Measurements from ENCODE around the gene CASP9.
"Not testable (repeated sequence)": the region's sequence is repeated elsewhere in the genome, so short reads cannot be mapped to it uniquely, and the experiment has no call there.

The CASP9 gene

DNA sequence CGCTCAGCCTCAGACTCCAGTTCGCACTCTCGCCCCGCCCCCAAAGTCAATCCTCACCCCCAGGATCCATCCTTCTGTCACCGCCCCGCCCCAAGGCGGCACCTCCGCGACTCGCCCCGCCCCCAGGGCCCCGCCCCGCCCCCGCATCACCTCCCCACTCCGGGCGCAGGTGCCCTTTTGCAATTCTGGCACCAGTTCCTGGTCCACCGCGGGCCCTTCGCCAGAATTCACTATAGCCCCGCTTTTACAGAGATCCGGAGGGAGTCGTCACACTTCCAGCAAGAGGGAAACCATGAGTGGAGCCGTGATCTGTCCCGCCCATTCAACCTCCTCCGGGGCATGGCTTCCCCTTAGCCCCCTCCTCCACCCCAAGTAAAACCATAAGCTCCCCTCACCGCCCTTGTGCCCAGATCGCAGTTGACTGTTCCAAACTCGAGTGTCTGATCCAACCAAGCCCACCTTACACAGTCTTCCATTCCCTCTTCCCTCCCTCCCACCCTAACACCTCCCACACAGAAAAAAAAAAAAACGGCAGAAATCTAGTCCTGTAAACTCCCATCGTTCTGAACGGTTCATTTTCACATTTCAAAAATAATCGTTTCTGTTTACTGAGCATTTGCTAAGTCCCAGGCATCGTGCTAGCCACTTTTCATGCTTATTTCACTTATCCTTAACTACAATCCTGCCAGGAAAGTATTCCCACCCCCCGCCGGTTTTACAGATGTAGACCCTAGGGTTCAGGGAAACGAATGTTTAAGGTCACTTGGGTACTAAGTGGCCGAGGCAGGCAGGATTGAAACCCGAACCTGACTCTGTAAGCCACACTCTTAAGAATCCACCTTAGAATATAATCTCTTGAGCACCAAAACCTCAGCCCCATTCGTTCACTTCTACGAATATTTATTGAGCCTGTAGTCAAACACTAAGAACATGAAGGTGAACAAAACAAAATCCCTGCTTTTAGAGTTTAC, 1.3 kb upstream of the CASP9 start:
- DNase-seq (ENCODE audit: low spot score), result peak; percentile 10

DNA sequence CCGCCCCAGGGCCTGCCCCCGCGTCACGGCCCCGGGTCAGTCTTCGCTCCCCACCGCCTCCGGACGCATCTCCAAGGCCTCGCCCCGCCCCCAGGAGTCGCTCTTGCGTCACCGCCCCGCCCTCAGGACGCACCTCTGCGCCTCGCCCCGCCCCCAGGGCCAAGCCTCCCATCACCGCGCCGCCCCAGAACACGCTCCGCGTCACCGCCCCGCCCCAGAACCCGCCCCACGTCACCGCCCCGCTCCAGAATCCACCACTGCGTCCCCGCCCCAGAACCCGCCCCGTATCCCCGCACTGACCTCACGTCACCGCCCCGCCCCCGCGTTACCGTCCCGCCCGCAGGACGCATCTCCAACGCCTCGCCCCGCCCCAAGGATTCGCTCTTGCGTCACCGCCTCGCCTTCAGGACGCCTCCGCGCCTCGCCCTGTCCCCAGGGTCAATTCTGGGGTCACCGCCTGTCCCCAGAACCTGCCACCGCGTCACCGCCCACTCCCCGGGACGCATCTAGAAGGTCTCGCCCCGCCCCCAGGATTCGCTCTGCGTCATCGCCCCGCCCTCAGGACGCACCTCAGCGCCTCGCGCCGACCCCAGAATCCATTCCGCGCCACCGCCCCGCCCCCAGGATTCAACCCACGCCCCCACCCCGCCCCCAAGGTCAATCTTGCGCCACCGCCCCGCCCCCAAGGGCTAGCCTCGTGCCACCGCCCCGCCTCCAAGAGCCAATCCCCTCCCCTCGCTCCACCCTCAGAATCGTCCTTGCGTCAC, 451 bp upstream of the CASP9 start:
- peak; percentile 98 for DNase-seq (ENCODE audit: low spot score)

DNA sequence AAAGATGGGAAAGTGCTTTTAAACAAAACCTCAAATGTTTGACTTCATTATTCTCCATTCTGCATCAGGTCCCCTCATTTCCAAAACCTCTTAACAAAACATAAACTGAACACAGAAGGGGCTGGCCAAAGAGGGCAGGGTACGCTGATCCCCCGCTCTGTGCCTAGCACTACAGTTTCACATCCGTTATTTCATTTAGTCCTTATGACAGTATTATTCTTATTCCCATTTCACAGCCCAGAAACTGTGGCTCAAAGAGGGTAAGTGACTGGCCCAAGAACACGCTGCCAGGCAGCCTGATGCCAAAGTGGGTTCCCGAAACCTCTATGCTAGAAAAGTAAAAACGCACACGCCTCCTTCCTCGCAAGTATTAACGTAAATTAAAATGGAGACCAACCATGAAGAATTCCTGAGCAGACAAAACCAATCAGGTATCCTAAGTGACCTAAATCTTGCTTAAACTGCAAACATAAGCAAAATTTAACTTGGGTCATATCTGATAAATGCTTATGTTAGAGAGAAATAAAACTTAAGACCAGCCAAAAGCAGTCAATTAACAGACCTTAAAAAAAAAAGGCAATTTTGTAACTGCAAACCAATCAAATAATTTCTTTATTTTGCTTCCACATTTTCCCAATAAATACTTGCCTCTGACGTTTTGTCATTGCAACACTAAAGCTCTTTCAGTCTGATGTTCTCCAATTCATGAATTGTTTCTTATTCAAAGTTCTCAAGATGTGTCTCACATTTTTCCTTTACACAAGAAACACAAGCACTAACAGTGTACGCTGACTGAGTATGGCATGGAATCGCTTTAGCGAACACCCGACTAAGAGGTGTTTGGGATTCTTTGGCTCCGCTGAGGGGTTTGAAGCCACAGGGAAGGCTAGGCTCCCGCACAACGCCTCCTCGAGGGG, 653 bp downstream of the CASP9 start:
- DNase-seq (ENCODE audit: low spot score), result no peak

DNA sequence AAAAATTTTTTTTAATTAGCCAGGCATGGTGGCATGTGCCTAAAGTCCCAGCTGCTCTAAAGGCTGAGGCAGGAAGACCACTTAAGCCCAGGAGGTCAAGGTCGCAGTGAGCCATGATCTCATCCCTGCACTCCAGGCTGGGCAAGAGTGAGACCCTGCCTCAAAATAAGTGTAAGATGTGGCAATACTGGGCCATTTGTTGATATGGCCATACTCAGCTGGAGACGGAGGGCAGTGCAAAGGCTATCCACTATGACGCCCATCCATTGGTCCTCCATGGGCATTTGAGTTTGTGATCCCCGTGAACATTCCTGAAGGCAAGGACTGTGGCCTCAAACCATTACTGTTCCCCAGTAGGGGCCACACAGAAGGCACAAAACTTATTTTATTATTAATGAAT, 1.5 kb downstream of the CASP9 start:
- no peak for DNase-seq (ENCODE audit: low spot score)

DNA sequence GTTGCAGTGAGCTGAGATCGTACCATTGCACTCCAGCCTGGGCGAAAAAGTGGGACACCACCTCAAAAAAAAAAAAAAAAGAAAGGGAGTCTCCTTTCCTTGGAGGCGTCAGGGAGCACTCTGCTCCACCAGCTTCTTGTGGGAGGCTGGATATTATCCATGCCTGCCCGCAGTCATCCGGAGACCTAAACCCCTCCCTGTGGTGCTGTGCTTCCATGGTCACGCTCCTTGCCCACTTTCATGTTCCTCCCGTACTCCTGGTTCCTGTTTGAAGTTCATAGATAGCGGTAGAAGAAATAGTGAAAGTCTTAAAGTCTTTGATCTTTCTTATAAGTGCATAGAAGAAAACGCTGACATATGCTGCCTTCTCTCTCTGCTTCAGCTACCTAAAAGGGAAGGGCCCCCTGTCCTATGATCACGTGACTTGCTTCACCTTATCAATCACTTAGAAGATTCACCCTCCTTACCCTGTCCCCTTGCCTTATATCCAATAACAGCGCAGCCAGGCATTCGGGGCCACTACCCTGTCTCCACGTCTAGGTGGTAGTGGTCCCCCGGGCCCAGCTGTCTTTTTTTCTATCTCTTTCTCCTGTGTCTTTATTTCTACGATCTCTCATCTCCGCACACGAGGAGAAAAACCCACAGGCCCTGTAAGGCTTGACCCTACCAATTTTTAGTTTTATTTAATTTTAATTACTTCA, 2.7 kb downstream of the CASP9 start:
- DNase-seq (ENCODE audit: low spot score), result peak; percentile 22

DNA sequence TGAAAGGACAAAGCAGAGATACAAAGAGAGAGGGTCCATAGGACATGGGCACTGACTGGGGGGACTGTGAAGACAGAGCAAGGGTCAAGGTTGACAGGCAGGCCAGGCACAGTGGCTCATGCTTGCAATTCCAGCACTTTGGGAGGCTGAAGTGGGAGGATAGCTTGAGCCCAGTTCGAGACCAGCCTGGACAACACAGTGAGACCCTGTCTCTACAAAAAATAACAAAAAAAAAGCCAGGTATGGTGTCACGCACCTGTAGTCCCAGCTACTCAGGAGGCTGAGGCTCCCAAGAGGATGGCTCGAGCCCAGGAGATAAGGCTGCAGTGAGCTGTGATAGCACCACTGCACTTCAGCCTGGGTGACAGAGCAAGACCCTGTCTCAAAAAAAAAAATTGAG, 4.4 kb downstream of the CASP9 start:
- DNase-seq (ENCODE audit: low spot score), result no peak

DNA sequence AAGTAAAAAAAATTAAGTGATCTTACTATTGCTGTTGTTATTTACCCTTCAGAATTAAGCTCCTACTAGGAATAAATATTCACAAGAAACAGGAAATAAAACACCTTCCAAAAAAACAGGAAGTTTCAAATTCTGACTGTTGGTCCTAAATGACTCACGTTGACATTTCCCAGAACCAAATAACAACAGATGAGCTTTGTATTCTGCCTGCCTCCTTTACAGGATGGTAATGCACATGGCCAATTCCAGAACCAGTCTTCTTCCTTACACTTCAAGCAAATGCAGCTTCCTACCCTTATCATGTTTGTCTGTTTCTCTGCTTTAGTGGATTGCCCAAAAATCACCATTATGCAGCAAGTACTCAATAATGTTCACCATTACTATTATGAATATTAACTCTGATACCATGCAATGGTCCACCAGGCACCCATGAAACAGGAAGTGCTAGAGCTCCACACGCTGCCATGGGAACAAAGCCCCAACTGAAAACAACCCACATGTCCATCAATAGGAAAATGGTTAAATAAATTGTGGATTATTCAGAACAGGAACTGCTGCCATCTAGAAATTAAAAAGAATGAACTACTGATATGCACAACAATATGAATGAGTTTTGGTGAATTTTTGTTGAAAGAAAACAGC, 8.9 kb downstream of the CASP9 start:
- no peak for DNase-seq (ENCODE audit: low spot score)

GRCh38 chr1:15514557-15514956, 9.5 kb downstream of the CASP9 start:
- not testable (repeated sequence) for DNase-seq (ENCODE audit: low spot score)

DNA sequence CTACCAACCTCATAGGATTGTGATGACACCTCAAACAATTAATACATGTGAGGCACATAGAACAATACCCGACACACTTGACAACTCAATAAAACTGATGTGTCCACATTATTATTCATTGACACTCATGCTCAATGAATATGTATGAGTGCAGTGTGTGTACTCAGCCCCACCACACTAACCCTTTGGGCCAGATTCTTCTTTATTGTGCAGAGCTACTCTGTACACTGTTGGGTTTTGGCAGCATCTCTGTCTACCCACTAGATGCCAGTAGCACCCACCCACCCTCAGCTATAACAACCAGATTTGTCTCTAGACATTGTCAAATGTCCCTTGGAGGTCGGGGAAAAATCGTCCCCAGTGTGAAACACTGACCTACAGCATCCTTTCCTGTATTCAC, 10.1 kb downstream of the CASP9 start:
- DNase-seq (ENCODE audit: low spot score), result no peak

GRCh38 chr1:15513192-15513591, 10.8 kb downstream of the CASP9 start:
- DNase-seq (ENCODE audit: low spot score), result no peak

- peak; percentile 10 for DNase-seq (ENCODE audit: low spot score)
Observed at GRCh38 chr1:15510611-15511405, 13.2 kb downstream of the CASP9 start.

DNA sequence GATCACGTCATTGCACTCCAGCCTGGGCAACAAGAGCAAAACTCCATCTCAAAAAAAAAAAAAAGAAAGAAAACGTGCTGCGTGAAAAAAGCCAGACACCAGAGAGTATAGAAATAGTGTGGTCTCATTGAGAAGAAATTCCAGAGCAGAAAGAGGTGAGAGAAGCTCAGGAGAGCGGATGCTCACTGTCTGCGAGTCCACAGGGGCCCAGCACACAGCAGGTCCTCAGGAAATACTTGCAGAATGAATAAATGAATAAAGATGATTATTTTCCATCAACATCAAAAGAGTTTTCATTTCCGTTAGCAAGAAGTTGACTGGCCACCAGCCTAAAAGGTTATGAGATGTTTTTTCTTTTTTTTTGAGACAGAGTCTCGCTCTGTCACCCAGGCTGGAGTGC, 14.4 kb downstream of the CASP9 start:
- no peak for DNase-seq (ENCODE audit: low spot score)

GRCh38 chr1:15508700-15509487, 15.1 kb downstream of the CASP9 start:
- no peak for DNase-seq (ENCODE audit: low spot score)

GRCh38 chr1:15507278-15507677, 16.7 kb downstream of the CASP9 start:
- no peak for DNase-seq (ENCODE audit: low spot score)

DNA sequence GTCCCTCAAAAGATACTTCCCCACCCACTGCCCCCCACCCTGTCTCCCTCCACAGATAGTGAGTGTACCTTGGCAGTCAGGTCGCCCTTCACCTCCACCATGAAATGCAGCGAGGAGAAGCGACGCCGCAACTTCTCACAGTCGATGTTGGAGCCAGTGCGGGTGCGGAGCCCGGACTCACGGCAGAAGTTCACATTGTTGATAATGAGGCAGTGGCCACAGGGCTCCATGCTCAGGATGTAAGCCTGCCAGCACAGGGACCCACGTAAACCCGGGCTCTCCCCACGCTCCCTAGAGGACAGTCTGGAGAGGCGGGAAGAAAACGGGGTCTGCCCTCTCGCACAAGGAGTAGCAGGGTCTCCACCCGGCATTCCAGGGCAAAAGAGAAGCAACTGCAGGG, 17.2 kb downstream of the CASP9 start:
- no peak for DNase-seq (ENCODE audit: low spot score)

GRCh38 chr1:15504436-15504835, 19.6 kb downstream of the CASP9 start:
- DNase-seq (ENCODE audit: low spot score), result no peak

- peak; percentile 45 for DNase-seq (ENCODE audit: low spot score)
Observed at GRCh38 chr1:15501208-15502032, 22.6 kb downstream of the CASP9 start.

Data from kidney tubule cell (primary cell).